SW480 (cell line): ENCODE measurements around the gene PNO1.
"Not testable (repeated sequence)": the region's sequence is repeated elsewhere in the genome, so short reads cannot be mapped to it uniquely, and the experiment has no call there.

ENCODE experiments used
- DNase-seq: peaks from one replicate; pipeline ENCODE4 v3.0.0-alpha.2; 2016; ENCODE audit warnings: low spot score

PNO1 gene

GRCh38 chr2:68157002-68157401, 686 bp upstream of the PNO1 start:
- no peak for DNase-seq

DNA sequence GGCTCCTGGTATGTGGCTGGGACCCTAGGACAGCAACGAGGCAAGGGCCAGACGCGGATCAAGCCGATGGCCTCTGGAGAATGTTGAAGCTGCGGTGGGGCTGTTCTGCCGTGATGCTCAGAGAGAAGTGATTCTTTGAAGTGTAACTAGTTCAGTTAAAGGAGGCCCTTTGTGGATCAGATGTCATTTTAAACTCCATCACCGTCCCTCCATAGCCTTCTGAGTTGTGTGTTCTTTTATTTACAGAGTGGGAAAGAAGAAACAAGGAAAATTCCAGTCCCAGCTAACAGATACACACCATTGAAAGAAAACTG, 403 bp downstream of the PNO1 start:
- no peak for DNase-seq

DNA sequence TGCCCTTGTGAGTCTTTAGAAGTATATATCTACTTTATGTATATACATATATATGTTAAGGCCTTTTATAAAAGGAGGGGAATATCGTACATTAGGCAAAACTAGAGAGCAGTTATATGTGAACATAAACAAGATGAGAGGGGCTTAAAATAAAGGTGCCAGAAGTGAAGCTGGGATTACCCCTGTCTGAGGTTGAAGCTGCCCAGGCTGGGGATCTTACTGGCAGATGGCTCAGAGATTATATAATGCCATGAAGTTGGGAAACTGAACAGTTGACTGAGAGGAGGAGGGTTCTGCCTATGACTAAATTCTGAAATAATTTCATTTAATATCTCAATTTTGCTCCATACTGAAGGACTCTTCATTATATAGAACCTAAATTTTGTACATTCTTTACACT, 6.0 kb downstream of the PNO1 start:
- DNase-seq = no peak

DNA sequence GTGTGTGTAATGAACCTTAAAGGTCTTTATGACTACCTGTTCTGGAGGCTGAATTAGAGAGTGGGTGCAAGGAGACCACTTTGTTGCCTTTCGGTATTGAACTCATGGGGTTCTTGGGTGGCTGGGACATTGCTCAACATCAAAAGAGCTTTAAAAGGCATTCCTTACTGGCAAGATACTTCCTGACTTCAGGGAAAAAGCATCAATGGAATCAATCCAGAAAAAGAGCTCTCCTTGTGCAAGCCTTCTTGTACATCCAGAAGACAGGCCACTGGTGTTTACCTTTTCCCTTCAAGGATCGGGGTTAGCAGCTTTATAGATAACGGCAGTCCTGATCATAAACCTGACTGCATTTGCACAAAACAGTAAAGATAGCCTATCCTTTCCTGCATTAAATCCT, 9.5 kb downstream of the PNO1 start:
- DNase-seq = no peak

DNA sequence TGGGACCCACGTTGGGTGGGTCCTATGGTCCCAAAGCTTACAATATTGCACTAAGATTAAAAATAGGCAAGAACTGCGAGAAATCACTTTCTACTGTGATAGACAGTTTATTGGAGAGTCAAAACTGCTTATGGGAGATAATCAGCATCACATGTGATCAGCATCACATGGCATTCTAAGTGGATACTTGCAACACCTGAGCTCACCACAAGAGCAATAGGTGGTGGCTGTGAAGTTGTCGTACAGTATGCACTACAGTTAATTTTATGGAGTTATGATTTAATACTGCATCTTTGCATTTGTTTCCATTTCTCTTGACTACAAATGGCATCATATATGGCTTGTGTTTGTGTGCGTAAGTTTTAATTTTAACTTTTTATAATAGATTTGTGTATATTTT, 11.6 kb downstream of the PNO1 start:
- no peak for DNase-seq

DNA sequence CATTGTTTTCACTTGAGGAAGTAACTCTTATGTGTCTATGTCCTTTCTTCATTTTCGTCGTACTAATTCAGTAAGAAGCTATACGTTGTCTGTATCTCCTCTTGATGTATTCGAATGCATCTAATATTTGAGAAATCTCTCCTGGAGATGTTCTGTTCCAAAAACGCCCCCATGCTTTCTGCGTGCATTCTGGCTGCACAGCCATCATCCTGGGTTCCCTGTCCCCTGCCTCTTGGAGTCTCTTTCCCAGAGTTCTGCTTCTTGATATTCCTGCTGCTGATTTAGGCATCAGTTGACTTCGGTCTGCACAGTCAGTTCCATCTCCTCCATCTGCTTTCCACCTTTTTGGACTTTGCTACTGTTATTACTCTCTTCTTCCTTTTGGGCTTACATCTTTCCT, 13.5 kb downstream of the PNO1 start:
- DNase-seq = no peak

DNA sequence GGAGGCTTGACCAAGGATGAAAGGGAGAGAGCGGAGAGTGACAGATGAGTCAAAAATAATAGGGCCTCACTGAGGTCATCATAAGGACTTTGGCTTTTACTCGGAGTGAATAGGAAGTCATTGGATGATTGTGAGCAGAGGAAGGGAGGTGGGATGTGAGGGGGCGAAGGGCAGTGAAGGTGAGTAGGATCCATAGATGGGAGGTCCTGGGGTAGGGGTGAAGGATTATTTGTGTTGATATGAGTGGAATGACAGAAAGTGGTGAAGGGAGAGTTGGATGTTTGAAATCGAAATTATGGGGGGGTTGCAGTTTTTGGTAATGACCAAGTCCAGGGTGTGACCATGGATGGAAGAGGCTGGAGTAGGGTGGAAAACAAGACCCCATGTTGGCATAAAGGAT, 14.0 kb downstream of the PNO1 start:
- DNase-seq = no peak

- no peak for DNase-seq
Observed at GRCh38 chr2:68172521-68172920, 14.8 kb downstream of the PNO1 start.

- no peak for DNase-seq
Observed at GRCh38 chr2:68172990-68173700, 15.5 kb downstream of the PNO1 start.

DNA sequence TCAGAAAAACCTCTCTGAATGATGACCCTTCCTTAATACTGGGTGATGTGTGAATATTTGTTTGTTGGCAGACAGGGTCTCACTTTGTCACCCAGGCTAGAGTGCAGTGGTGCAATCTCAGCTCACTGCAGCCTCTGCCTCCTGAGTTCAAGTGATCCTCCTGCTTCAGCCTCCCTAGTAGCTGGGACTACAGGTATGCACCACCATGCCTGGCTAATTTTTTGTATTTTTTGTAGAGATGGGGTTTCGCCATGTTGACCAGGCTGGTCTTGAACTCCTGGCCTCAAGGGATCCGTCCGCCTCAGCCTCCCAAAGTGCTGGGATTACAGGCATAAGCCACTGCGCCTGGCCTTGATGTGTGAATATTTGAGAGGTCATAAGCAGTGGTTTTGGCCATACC, 17.5 kb downstream of the PNO1 start:
- not testable (repeated sequence) for DNase-seq

DNA sequence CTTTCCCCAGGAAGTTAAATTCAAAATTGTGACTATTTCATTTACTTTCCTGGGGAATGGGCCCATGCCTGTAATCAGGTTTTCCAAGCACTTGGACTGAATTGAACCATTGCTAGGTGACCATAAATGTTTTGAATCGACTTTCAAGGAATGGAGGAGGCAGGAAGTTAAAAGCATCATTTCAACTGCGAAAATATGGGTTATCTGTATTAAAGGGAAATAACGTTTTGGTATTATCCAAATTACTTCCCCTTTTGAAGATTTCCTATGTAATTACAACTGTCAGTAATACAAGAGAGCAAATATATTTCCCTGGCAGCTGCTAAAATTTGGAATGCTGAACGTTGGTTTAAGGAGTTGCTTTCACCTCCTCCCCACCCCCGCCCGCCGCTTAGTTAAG, 19.0 kb downstream of the PNO1 start:
- no peak for DNase-seq

DNA sequence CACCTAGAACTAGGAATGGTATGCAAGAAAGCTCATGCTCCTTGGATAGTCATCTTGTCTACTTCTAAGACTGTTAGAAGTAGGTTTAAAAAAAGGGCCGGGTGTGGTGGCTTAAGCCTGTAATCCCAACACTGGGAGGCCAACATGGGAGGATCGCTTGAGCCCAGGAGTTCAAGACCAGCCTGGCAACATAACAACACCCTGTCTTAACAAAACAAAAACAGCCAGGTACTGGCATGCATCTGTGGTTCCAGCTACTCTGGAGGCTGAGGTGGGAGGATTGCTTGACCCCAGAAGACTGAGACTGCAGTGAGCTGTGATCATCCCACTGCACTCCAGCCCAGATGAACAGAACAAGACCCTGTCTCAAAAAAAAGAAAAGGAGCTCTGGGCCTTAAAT, 19.9 kb downstream of the PNO1 start:
- no peak for DNase-seq

DNA sequence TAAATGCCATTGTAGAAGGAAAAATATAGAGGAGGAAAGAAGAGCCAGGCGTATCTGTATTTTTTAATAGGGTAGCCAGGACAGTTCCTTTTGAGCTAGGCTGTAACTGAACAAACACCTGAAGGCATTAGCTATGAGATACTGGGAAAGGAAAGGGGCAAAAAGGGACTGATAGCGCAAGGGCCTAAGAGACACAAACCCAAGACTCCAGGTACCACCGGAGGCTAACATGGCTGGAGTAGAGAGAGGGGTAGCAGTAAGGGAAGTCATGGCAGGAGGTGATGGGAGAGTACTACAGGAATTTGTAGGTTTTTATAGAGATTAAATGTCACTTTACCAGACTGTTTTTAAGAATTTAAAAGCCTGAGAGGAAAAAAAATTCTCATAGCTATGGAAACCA, 20.7 kb downstream of the PNO1 start:
- DNase-seq = no peak

- DNase-seq = no peak
Observed at GRCh38 chr2:68178954-68179627, 21.4 kb downstream of the PNO1 start.

DNA sequence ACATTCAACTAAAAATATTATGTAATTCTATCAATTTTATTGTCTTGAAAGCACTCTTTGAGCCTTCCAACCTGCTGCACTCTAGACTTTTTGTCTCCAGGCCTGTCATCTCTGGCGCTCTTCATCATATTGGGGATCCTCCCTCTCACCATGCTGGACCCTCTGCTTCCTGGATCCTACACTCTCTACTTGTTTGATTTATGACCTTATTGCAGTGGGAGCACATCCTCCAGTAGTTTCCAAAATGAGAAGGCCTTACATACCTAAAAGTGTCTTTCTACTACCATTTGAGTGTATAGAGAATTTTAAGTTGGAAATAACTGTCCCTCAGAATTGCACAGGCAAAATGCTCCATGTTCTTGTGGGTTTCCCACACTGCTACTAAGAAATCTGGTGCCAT, 25.2 kb downstream of the PNO1 start:
- no peak for DNase-seq

- DNase-seq = peak; percentile 32
Observed at GRCh38 chr2:68185541-68186164, 28.0 kb downstream of the PNO1 start.

- DNase-seq = no peak
Observed at GRCh38 chr2:68187329-68187728, 29.6 kb downstream of the PNO1 start.

- DNase-seq = no peak
Observed at GRCh38 chr2:68188831-68189230, 31.1 kb downstream of the PNO1 start.

DNA sequence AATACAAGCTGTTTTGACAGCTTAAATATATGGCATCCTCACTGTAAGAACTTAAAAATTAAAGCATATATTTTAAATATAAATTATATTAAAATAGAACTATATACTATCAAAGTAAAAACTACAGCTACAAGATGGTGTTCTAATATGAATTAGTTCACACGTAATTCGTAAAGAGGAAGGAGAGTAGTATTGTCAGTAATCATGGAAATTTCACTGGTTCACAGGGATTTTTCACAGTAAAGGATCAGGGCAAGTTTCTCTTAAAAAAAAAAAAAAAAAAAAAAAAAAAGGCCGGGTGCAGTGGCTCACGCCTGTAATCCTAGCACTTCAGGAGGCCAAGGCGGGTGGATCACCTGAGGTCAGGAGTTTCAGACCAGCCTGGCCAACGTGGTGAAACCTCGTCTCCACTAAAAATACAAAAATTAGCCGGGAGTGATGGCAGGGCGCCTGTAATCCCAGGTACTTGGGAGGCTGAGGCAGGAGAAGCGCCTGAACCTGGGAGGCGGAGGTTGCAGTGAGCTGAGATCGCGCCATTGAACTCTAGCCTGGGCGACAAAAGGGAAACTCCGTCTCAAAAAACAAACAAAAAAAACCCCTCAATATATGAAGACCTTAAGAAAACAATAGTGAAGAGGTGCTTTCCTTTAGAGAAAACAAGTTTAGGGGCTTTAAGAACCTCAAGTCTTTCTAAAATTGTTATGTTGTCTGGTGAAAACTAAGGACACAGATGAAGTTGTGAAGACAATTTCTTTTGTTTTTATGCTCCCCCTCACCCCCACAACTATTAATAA, 32.5 kb downstream of the PNO1 start:
- DNase-seq = no peak

DNA sequence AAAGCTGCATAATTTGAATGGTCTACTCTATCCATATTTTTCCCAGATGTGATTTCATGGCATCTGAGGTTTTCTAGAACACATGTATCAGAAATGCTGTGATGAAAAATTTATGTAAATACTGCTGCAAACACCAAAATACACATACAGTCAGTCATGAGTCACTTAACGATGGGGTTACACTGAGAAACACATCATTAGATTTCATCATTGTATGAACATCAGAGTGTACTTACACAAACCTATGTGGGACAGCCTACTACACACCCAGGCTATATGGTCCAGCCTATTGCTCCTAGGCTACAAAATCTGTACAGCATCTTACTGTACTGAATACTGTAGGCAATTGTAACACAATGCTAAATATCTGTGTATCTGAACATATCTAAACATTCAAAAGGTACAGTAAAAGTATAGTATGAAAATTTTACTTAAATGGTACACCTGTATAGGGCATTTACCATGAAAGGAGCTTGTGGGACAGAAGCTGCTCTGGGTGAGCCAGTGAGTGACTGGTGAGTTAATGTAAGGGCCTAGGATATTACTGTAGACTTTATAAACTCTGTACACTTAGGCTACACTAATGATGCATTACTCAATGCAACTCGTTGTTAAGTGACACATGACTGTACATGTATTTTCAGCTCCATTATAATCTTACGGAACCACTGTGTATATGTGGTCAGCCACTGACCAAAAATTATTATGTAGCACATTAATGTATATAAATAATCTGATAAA, 33.5 kb downstream of the PNO1 start:
- DNase-seq = peak; percentile 34

GRCh38 chr2:68193144-68193543, 35.5 kb downstream of the PNO1 start:
- no peak for DNase-seq

- no peak for DNase-seq
Observed at GRCh38 chr2:68193787-68194372, 36.2 kb downstream of the PNO1 start.
